NB4 (cell line): Measurements from ENCODE around the gene NPIPA8.
"Not testable (repeated sequence)": the region's sequence is repeated elsewhere in the genome, so short reads cannot be mapped to it uniquely, and the experiment has no call there.

ENCODE experiments used
- CTCF ChIP-seq: IDR thresholded peaks from one replicate; pipeline ENCODE4 v1.5.1; 2012; ENCODE audit warnings: low read depth, low read length
- POLR2A ChIP-seq: IDR thresholded peaks from 2 replicates; pipeline ENCODE4 v1.6.1; 2011; ENCODE audit warnings: mild to moderate bottlenecking; ENCODE audit not compliant: insufficient read length; ENCODE audit errors: extremely low read depth

DNA sequence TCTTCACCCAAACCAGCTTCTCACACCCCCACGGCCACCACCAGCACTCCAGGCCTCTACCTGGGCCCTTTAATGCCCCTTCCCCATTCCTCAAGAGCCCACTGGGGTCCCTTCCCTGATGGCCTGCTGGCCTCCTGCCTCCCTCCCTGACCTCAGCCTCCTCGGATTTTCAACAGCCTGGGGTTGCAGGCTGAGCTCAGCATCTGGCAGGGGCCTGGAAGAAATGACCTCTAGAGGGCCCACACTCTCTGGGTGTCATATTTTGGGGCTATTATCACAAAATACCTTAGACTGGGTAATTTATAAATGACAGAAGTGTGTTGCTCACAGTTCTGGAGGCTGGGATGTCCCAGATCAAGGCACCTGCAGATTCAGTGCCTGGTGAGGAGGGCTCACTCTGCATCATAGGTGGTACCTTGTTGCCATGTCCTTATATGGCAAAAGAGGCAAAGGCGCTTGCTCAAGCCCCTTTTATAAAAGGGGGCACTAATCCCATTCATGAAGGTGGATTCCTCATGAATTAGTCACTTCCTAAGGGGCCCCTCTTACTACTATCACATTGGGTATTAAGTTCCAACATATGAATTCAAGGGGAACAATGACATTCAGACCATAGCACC, 43.1 kb downstream of the NPIPA8 start:
- TF ChIP-seq CTCF, POLR2A: not testable (repeated sequence)
